Measurements from ENCODE around the gene ACAT1. TPM values are rescaled to one million over a fixed set of nuclear protein-coding genes. Genes with fewer than 3 reads are reported as not detected.
A peak's percentile ranks its signal among the peaks of the same experiment; 100 is the strongest.
"Not testable (repeated sequence)": the region's sequence is repeated elsewhere in the genome, so short reads cannot be mapped to it uniquely, and the experiment has no call there.

The ACAT1 gene
- polyA plus RNA-seq (2013, experiment 1 of 2; ENCODE audit: insufficient read length), result 41.7 TPM
- polyA plus RNA-seq (2013, experiment 2 of 2; ENCODE audit: insufficient read length), result 45.3 TPM

DNA sequence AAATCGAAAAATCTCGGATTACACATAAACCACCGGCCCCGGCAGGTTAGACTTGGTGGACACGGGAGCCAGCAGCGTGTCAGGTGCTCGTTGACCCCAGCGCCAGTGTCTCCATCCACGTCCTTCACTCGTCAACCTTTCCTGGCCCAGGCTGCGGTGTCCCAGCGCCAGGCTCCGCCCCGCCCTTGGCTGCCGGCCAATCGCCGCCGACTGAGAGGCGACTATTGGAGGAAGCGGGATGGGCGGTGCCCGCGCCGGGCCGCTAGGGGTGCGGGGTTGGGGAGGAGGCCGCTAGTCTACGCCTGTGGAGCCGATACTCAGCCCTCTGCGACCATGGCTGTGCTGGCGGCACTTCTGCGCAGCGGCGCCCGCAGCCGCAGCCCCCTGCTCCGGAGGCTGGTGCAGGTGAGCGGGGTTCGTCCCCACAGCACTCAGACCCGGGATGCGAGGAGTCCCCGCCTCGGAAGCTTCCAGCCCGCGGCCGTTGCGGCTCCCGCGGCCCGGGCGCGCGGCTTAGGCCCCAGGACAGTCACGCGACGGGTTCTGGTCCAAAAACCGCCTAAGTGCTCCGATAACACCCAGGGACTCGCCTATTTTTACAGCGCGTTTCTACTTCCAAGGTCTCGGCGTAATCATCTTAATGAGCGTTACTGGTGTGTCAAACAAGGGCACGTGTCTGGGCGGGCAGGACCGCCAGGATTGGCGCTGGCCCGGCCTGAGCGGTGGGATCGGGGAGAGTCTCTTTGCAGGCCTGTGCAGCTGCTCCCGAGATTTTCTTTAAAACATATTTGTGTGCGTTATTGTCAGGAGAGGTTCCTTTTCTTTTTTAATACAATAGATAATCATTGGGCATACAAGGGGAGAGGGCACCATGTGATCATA lies at the start of gene ACAT1:
Gene ACAT1, plus strand, starts transcription at position 294 of the 882 bp plus-strand sequence. Its CDS starts 40 bp downstream, at position 334.
- DNase-seq, result peak; percentile 92

DNA sequence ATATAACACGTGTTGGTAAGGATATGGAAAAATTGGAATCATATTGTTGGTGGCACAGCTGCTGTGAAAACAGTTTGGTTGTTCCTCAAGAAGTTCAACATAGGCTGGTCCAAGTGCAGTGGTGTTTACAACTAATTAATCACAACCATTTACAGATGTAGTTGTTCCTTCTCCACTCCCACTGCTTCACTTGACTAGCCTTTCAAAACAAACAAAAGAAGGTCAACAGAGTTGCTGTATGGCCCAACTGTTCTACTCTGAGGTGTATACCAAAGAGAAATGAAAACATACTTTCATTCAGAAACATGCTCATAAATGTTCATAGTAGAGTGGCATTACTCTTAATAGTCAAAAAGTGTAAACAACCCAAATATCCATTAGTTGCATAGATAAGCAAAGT lies 36.6 kb upstream of the ACAT1 start:
- DNase-seq, result no peak

DNA sequence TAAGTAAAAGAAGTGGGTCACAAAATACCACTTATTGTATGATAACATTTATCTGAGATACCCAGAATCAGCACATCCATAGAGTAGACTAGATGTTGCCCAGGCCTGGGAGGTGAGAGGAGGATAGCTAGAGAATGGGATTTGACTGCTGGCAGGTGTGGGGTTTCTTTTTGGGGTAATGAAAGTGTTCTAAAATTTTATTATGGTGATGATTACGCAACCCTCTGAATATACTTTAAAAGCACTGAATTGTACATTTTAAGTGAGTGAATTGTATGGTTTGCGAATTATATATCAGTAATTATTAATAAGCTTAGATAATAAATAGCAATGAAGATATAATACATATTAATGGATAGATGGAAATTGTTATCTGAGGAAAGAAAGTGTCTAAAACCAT lies 35.7 kb upstream of the ACAT1 start:
- no peak for DNase-seq

DNA sequence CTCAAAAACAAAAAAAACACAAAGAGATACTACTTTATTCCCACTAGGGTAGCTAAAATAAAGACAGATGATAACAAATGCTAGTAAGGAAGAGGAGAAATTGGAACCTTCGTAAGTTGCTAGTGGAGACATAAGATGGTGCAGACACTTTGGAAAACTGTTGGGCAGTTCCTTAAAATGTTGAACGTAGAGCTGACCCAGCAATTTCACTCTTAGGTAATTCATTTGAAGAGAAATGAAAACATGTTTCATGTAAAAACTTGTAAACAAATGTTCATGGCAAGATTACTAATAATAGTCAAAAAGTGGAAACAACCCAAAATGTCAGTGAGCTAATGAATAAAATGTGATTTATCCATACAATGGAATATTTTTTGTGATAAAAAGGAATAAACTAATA lies 29.2 kb upstream of the ACAT1 start:
- DNase-seq, result no peak

DNA sequence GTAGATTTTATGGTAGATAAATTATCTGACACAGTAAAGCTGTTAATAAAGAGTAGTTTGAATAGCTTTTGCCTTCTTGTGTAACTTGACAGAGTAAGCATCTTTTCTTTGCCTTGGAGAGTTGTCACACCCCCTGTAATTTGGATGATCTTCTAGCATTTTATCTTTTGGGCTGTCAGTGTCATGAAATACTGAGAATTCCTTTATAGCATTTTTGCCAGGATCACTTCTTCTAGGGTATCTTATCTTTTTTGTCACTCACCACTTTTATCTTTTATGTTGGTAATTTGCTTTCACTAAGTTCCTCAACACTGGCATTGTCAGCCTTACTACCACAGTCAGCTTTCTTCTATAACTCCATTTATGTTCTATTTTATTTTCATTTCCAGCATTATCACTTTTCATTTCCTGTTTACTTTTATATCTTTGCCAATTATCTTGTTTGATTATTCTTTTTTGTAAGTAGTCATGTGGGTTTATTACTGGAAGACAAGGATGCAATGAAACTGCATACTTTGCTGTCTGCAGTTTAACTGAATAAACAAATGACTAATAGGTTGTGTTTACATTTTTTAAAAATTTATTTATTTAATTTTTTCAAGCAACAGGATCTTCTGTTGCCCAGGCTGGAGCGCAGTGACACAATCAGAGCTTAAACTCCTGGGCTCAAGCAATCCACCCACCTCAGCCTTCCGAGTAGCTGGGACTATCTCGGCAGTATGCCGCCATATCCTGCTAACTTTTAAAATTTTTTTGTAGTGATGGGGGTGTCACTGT lies 28.1 kb upstream of the ACAT1 start:
- DNase-seq, result no peak

DNA sequence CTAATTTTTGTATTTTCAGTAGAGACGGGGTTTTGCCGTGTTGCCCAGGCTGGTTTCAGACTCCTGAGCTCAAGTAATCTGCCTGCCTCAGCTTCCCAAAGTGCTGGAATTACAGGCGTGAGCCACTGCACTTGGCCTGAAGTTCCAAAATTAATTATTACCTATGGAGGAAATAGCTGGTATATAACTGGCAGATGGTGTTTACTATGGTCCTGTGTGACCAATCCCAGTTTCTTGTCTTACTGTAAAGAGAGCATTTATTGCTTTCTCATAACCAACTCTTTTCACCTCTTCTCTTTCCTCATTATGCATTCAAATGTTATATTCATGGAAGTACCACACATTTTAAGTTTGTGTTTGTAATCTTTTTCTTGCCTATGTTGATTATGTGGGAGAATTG lies 24.2 kb upstream of the ACAT1 start:
- DNase-seq, result no peak

DNA sequence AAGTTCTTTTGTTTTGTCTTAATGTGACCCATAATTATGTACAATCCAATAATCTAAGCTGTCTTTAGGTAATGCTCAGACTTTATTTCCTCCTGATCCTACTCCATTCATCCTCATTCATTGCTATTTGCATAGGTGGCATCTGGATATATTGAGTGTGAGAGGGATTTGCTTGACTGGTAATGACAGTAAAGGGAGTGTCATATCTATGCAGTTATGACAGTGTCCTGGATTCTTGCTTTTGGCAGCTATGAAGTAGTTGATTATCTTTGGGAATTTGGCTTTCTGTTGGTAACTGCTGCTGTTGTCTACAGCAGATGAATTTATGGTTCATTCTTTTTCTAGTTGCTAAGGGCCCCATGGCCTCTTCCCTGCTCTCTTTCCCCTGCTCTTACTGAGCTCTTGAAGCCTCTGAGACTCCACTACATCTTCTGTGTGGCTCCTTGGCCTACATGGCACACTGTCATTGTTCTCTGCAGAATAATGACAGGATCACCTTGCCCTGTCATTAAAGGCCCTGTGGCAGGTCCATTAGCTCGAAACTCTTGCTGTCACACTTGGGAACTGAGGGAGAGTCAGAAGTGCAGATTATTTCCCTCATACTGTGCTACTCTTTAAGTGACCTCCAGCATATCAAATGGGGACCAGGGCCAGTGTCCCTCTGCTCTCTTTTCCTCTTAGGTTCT lies 20.1 kb upstream of the ACAT1 start:
- DNase-seq, result no peak

DNA sequence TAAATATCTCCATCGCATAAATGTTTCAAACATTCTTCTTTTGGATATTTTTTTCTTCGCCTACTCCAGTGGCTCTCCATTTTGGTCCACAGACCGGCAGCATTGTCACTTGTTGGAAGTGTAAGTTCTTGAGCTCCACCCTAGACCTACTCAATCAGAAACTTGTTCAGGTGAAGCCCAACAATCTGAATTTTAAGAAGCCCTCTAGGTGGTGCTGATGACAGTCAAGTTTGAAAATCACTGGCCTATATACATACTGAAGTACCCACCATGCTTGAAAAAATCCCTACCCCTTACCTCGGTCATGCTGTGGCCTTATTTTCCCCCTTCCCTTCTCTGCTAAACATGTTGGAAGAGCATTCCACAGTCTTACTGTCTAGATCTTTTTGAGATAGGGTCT lies 10.2 kb upstream of the ACAT1 start:
- no peak for DNase-seq

DNA sequence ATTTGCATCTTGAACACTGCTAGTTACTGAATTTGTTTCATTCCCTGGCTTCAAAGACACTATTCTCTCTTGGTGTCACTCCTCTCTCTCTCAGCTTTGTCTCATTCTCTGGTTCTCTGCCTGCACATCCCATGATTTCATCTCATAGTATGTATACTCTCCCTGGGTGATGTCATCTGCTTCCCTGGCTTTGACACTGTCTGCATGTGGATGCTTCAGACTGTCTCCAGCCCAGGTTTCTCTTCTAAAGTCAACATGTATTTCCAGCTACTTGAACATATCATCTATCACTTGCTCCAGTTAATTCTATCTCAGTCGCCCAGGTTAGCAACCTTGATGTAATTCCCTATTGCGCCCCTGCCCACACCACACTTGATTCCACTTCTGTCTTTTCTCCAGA lies 9.3 kb upstream of the ACAT1 start:
- DNase-seq, result peak; percentile 18

DNA sequence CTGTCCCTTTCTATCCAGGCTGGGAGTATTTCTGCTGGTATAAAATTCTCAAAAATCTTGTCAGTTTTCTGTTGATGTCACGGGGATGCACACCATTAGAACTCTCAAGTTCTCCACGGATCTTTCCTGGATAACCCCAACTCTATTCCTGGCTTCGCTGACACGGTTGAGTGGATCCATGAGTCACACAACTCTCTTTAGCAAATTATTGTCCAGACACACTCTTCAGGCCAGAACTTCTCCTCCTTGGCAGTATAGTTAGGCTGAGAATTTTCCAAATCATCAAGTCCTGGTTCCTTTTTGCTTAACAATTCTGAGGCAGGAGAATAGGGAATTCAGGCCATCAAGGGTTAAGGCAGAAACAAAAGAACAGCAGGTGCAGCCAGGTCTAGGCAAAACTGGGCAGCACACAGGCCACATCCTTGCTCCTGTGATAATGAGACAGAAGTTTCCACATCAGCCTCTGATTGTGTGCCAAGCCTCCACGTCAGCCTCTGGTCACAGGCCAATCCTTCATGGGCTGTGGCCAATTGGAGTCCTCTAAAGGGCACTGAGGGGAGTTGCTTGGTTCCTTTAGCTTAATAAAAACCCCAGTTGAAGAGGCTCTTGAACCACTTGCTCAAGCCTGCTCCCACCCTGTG lies 5.7 kb upstream of the ACAT1 start:
- peak; percentile 67 for DNase-seq

DNA sequence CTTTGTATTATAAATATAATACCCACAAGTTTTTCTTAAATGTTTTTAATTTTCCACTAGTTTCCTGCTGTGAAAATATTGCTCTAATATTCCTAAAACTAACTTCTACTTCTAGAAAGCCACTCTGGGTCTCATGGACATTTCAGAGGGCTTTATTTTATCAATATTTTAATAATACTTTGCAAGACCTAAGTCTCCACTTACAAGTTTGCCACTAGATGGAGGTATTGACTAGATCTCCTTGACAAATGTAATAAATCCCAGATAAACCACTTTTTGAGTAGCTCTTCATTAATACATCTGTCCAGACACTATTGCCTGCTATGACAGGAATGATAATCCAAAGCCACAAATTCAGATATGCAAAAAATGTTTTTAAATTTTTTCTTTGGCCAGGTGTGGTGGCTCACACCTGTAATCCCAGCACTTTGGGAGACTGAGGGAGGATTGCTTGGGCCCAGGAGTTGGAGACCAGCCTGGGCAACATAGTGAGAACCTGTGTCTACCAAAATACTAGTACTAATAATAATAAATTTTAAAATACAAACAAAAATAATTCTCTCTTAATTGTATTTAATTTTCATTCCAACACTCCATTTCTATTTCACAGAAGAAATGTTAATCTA lies 3.5 kb upstream of the ACAT1 start:
- DNase-seq, result peak; percentile 65

DNA sequence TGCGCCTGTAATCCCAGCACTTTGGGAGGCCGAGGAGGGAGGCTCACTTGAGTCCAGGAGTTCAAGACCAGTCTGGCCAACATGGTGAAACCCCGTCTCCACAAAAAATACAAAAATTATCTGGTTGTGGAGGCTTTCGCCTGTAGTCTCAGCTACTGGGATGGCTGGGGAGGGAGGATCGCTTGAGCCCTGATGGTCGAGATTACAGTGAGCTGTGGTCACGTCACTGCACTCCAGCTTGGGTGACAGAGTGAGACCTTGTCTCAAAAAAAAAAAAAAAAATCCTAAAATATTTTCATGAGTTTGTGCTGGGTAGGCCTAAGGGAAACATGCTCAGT lies 462 bp upstream of the ACAT1 start:
- DNase-seq, result not testable (repeated sequence)

DNA sequence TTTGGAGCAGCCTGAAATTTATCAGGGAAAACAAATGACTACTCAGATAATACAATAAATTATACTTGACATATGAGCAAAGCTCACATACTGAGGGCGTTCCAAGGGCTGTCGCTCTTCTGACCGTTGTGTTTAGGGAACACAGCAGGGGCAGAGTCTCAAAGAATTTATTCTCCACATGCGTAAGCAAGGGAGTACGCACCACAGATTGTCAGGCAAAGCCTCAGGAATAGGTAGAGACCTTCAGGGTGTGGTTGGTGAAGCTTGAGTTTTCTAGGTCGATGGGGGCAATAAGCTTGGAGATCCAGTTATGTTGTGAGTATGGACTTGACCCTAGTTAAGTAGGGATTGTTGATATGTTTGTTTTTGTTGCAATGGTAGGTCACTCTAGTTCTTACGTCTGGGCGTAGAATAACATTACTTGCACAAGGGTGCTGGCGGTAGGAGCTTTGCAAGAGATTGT lies 830 bp downstream of the ACAT1 start:
- peak; percentile 35 for DNase-seq

DNA sequence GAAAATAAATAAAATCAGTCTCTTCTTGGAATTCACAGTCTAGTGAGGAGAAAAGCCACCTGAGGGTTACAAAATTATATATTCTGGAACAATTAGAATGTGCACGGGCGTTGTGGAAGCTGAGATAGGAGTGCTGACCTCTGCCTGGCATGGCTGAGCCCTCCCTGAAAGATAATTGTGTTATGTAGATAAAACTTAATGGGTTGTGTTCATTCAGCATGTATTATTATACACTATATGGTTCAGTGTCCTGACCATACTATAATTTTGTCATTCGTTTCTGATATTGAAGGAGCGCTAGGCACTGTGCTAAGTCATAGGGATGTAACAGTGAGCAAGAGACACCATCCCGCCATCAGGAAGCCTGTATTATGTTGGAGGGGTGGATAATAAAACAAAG lies 3.7 kb downstream of the ACAT1 start:
- no peak for DNase-seq

DNA sequence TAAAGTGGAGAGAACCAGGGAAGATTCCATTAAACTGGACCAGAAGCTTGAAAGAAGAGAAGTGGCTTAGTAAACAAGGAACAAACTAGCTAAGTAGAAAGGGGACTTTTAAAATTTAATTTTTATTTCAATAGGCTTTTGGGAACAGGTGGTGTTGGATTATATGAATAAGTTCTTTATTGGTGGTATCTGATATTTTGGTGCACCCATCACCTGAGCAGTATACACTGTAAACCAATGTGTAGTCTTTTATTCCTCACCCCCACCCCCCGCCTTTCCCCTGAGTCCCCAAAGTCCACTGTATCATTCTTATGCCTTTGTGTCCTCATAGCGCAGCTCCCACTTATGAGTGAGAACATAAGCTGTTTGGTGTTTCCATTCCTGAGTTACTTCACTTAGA lies 7.4 kb downstream of the ACAT1 start:
- DNase-seq, result no peak

DNA sequence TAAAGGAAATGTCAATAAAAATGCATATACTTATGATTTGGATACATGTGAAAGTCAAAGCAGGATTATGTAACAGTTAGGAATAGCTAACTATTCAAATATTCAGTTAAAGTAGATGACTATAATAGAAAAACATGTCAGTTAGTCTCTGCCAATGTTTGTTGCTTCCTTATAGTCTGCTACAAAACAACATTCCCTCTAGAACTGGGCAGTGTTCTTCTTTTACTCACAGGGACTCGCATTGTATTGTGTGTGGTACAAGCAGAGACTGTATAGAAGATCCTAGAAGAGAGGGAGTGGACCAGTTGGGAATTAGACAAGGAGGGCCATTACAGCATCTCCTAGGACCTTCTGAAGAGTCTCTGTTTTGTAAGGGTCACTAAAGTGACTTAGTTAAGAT lies 10.6 kb downstream of the ACAT1 start:
- DNase-seq, result no peak

DNA sequence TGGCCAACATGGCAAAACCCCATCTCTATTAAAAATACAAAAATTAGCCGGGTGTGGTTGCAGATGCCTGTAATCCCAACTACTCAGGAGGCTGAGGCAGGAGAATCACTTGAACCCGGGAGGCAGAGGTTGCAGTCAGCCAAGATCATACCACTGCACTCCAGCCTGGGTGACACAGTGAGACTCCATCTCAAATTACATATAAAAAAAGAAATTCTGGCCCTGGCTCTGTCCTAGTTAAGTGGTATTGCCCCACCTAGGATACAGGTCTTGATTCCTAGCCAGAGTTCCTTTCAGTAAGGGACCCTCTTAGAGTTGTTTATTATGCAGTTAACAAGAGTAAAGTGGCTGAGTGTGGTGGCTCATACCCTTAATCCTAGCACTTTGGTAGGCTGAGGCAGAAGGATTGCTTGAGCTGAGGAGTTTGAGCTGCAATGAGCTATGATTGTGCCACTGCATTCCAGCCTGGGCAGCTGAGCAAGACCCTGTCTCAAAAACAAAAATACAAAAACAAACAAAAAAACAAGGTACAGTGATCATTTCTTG lies 11.7 kb downstream of the ACAT1 start:
- DNase-seq, result not testable (repeated sequence)

DNA sequence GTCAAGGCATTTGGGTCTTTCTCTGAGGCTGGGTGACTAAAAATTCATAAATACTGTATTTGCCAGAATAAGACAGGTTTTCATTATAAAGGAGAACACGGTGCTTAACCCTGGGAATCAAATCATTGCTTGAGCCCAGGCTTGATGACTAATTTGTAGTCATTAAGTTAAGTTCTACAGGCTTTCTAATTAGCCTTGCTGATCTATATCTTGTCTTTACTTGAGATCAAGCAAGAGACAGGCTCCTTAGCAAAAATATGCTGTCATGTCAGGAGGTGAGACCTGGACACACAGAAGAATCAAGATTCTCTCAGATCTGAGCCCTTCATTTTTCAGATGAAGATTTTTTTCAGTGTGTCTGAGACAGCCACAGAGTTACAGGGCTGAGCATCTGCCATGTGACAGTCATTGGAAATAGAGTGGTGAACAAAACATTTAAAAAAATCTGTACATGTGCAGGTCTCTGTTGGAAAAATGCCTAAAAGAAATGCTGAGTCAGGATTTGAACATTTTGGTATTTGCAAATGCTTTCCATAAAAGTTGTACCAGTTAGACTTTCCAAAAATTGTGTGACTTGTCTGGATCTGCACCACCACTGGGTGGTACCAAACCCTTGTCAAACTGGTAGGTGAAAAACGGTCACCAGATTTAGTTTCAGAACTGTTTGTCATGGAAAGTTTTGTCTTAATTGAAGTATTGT lies 14.6 kb downstream of the ACAT1 start:
- DNase-seq, result peak; percentile 34

DNA sequence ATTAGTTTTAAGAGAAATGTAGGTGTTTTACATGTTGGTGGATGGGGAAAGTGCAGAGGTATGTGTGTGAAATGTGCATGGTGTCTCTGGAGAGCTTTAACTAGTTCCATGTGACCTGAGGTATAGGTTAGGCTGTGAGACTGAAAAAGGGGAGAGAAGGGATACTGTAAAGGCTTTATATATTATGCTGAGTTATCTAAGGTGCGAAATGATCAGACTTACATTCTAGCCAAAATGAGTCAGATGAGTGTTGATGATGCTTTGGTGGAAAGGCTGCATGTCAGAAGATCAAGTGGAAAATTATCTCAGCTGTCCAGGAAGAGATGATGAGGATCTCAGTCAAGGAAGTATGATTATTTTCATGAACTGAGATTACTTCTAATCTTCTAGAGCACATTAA lies 15.8 kb downstream of the ACAT1 start:
- DNase-seq, result no peak

DNA sequence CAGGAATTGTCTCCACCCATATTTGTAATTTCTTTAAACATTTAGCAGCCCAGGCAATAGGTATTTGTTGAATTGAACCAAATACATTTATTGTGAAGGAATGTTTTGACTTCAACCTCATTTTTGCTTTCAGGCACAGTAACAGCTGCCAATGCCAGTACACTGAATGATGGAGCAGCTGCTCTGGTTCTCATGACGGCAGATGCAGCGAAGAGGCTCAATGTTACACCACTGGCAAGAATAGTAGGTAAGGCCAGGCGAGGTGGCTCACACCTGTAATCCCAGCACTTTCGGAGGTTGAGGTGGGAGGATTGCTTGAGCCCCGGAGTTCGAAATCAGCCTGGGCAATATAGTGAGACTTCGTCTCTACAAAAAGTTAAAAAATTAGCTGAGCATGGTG lies 20.9 kb downstream of the ACAT1 start:
- no peak for DNase-seq

DNA sequence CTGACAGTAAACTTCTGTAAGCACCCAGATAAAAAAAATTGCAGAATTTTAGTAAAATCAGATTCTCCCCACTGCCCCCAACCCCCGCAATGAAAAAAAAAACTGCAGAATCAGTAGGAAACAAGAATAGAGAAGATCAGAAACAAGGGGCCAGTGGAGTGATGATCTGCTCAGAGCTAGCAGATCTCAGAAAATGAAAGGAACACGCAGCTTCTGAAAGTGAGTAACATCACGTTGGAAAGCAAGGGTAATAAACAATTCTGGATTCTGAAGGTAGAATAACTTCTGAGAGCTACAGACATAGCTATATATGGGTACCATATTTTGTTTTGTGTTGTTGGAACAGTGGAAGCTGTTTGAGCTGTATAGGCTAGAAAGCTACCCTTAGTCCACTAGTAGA lies 23.2 kb downstream of the ACAT1 start:
- no peak for DNase-seq

Data from fibroblast of skin of scalp (primary cell).